Left hindlimb (tissue), 1 donor: ENCODE measurements around the gene OOSP2.

ENCODE experiments used
- DNase-seq: peaks from one replicate; pipeline ENCODE4 v3.0.0-alpha.2; 2018

Gene OOSP2

GRCh38 chr11:60084631-60085273, 44.5 kb downstream of the OOSP2 start:
- DNase-seq, result no peak

GRCh38 chr11:60085909-60086308, 45.7 kb downstream of the OOSP2 start:
- no peak for DNase-seq

GRCh38 chr11:60087239-60087638, 47.0 kb downstream of the OOSP2 start:
- no peak for DNase-seq

- DNase-seq, result no peak
These were observed 48.2 kb downstream of the OOSP2 start, which contains the start of gene MS4A2 for GRCh38 chr11:60088364-60088763. TSS of gene MS4A2 (plus strand) at chr11:60088664. CDS start at chr11:60088766, 102 bp downstream.

GRCh38 chr11:60095477-60096120, 55.4 kb downstream of the OOSP2 start:
- DNase-seq, result no peak

- no peak for DNase-seq
These were observed 57.0 kb downstream of the OOSP2 start for GRCh38 chr11:60097189-60097588.
